RPMI7951 (cell line): Measurements from ENCODE around the gene GPR78. TPM values are rescaled to one million over a fixed set of nuclear protein-coding genes. Genes with fewer than 3 reads are reported as not detected.

Source experiments
- DNase-seq: peaks from one replicate; pipeline ENCODE4 v3.0.0-alpha.2; 2012; ENCODE audit warnings: low read depth
- total RNA-seq: library from RNA; depleted of rRNA; stranded (reverse); fragments of >200 nt; shearing (Covaris generic); gene quantifications from 2 replicates; pipeline ENCODE4 v1.2.3, GENCODE V29; 2014

GPR78 gene
- total RNA-seq, 1 experiment from 2014 or later = not detected

GRCh38 chr4:8586671-8587468, 6.7 kb downstream of the GPR78 start:
- DNase-seq = no peak

- no peak for DNase-seq
These were observed 7.4 kb downstream of the GPR78 start for GRCh38 chr4:8587469-8588195.

GRCh38 chr4:8588196-8588470, 7.9 kb downstream of the GPR78 start:
- DNase-seq = no peak

- DNase-seq = no peak
These were observed 9.1 kb downstream of the GPR78 start for GRCh38 chr4:8589336-8589735.

GRCh38 chr4:8589823-8590545, 9.8 kb downstream of the GPR78 start:
- no peak for DNase-seq

GRCh38 chr4:8590546-8590880, 10.3 kb downstream of the GPR78 start:
- DNase-seq = no peak

GRCh38 chr4:8591114-8591513, 10.9 kb downstream of the GPR78 start:
- no peak for DNase-seq

GRCh38 chr4:8591626-8592365, 11.6 kb downstream of the GPR78 start:
- DNase-seq = no peak

GRCh38 chr4:8592366-8593263, 12.4 kb downstream of the GPR78 start, which contains the start of gene CPZ:
CPZ (plus strand) TSS chr4:8592765; CDS start chr4:8592834, 69 bp downstream.
- DNase-seq = peak; percentile 50

GRCh38 chr4:8593264-8594096, 13.3 kb downstream of the GPR78 start:
- DNase-seq = no peak

- DNase-seq = peak; percentile 68
These were observed 14.2 kb downstream of the GPR78 start for GRCh38 chr4:8594097-8595038.

GRCh38 chr4:8595237-8596087, 15.3 kb downstream of the GPR78 start:
- DNase-seq = no peak

- no peak for DNase-seq
These were observed 16.7 kb downstream of the GPR78 start for GRCh38 chr4:8596891-8597290.

GRCh38 chr4:8597319-8597718, 17.1 kb downstream of the GPR78 start:
- DNase-seq = no peak

- no peak for DNase-seq
These were observed 17.6 kb downstream of the GPR78 start for GRCh38 chr4:8597791-8598190.

- no peak for DNase-seq
These were observed 18.3 kb downstream of the GPR78 start for GRCh38 chr4:8598391-8599090.

GRCh38 chr4:8599091-8599460, 18.9 kb downstream of the GPR78 start:
- no peak for DNase-seq
